GM23338 (cell line): ENCODE data around the gene WDR87. TPM values are rescaled to one million over a fixed set of nuclear protein-coding genes. Genes with fewer than 3 reads are reported as not detected.

Experiments
- ATAC-seq: fragments of 200-7000 bp; cut with Tn5 transposase; 3 replicates; pipeline ENCODE4 v1.9.1; 2020
- DNase-seq: peaks from one replicate; pipeline ENCODE4 v3.0.0-alpha.2; 2015; ENCODE audit warnings: low spot score
- H2AFZ ChIP-seq: fragments of 200-600 bp; sonication (generic); 2 replicates; pipeline ENCODE4 v1.8.0; 2016; ENCODE audit warnings: antibody characterized with exemption, mild to moderate bottlenecking, moderate library complexity
- H3F3A ChIP-seq: fragments of 200-600 bp; sonication (generic); replicated peaks from 2 replicates; pipeline ENCODE4 v1.8.0; 2017; ENCODE audit warnings: antibody characterized with exemption, mixed run types, low read depth
- H3K27ac ChIP-seq: fragments of 200-600 bp; sonication (generic); 2 replicates; pipeline ENCODE4 v1.6.1; 2016; ENCODE audit warnings: low read depth
- H3K27me3 ChIP-seq: fragments of 200-600 bp; sonication (generic); 2 replicates; pipeline ENCODE4 v1.8.0; 2016; ENCODE audit warnings: mild to moderate bottlenecking, mixed run types, moderate library complexity; ENCODE audit not compliant: insufficient read depth
- H3K36me3 ChIP-seq: fragments of 200-600 bp; sonication (generic); 2 replicates; pipeline ENCODE4 v1.8.0; 2016; ENCODE audit warnings: mild to moderate bottlenecking; ENCODE audit not compliant: insufficient read depth
- H3K4me1 ChIP-seq: fragments of 200-600 bp; sonication (generic); 2 replicates; pipeline ENCODE4 v1.8.0; 2016; ENCODE audit warnings: mild to moderate bottlenecking, moderate library complexity; ENCODE audit not compliant: insufficient read depth
- H3K4me2 ChIP-seq: fragments of 200-600 bp; sonication (generic); 2 replicates; pipeline ENCODE4 v1.7.1; 2017; ENCODE audit warnings: mixed run types
- H3K4me3 ChIP-seq: fragments of 200-600 bp; sonication (generic); 2 replicates; pipeline ENCODE4 v1.6.1; 2016; ENCODE audit warnings: mixed run types
- H3K79me2 ChIP-seq: fragments of 200-600 bp; sonication (generic); replicated peaks from 2 replicates; pipeline ENCODE4 v1.8.0; 2017; ENCODE audit warnings: mild to moderate bottlenecking; ENCODE audit not compliant: insufficient read depth
- H3K9me2 ChIP-seq: fragments of 200-600 bp; sonication (generic); 2 replicates; pipeline ENCODE4 v1.8.0; 2017; ENCODE audit not compliant: insufficient read depth
- H4K20me1 ChIP-seq: fragments of 200-600 bp; sonication (generic); replicated peaks from 2 replicates; pipeline ENCODE4 v1.8.0; 2017; ENCODE audit warnings: mild to moderate bottlenecking; ENCODE audit not compliant: insufficient read depth
- H3K27ac Mint-ChIP-seq: 2 replicates; pipeline ENCODE4 v1.8.0; 2020; ENCODE audit warnings: inconsistent platforms, mild to moderate bottlenecking, moderate library complexity, mixed read lengths
- H3K27me3 Mint-ChIP-seq: 3 replicates; pipeline ENCODE4 v1.8.0; 2022; ENCODE audit warnings: low read depth, mild to moderate bottlenecking, moderate library complexity, mixed read lengths, inconsistent platforms; ENCODE audit not compliant: insufficient read depth, poor library complexity
- H3K36me3 Mint-ChIP-seq: 3 replicates; pipeline ENCODE4 v1.8.0; 2021; ENCODE audit warnings: low read depth, mild to moderate bottlenecking, inconsistent platforms, moderate library complexity, mixed read lengths
- H3K4me1 Mint-ChIP-seq: 3 replicates; pipeline ENCODE4 v1.8.0; 2020; ENCODE audit warnings: mild to moderate bottlenecking, inconsistent platforms, mixed read lengths
- H3K4me3 Mint-ChIP-seq: 3 replicates; pipeline ENCODE4 v1.8.0; 2021; ENCODE audit warnings: moderate library complexity, mild to moderate bottlenecking, inconsistent platforms, mixed read lengths
- H3K9me3 Mint-ChIP-seq: 3 replicates; pipeline ENCODE4 v1.8.0; 2020; ENCODE audit warnings: moderate library complexity, mild to moderate bottlenecking, inconsistent platforms, mixed read lengths
- CREB1 ChIP-seq: fragments of 250-450 bp; sonication (Bioruptor Pico); IDR thresholded peaks from 2 replicates; pipeline ENCODE4 v1.5.0; 2020; ENCODE audit warnings: low read depth, mild to moderate bottlenecking, moderate library complexity
- JUNB ChIP-seq: IDR thresholded peaks from one replicate; pipeline ENCODE4 v1.6.1; 2016; ENCODE audit warnings: antibody characterized with exemption; ENCODE audit not compliant: unreplicated experiment
- NANOG ChIP-seq: IDR thresholded peaks from 2 replicates; pipeline ENCODE4 v1.6.1; 2016; ENCODE audit warnings: antibody characterized with exemption, borderline replicate concordance
- STAT1 ChIP-seq: IDR thresholded peaks from one replicate; pipeline ENCODE4 v1.6.1; 2016; ENCODE audit warnings: antibody characterized with exemption; ENCODE audit not compliant: unreplicated experiment
- ZNF114 ChIP-seq: fragments of 250-450 bp; sonication (Bioruptor Pico); IDR thresholded peaks from 2 replicates; pipeline ENCODE4 v1.5.0; 2020; ENCODE audit warnings: mild to moderate bottlenecking, moderate library complexity
- ZNF331 ChIP-seq: fragments of 250-450 bp; sonication (Bioruptor Pico); IDR thresholded peaks from 2 replicates; pipeline ENCODE4 v1.5.0; 2020; ENCODE audit warnings: low read depth, mild to moderate bottlenecking, moderate library complexity
- polyA plus RNA-seq: library from polyadenylated mRNA; unstranded; fragments of >200 nt; fragmentation: Nextera tagmentation; extraction: Ambion mirVana; gene quantifications from 2 replicates; pipeline ENCODE4 v1.2.1, GENCODE V29; 2016
- total RNA-seq: library from RNA; depleted of rRNA; stranded (reverse); fragments of >200 nt; shearing (Covaris generic); gene quantifications from 2 replicates; pipeline ENCODE4 v1.2.3, GENCODE V29; 2014
- TF ChIP-seq, protein P1 (sequence below): fragments of 250-450 bp; sonication (Bioruptor Pico); IDR thresholded peaks from 2 replicates; pipeline ENCODE4 v1.5.0; 2020; ENCODE audit warnings: mild to moderate bottlenecking, moderate library complexity
- TF ChIP-seq, protein P2 (sequence below): IDR thresholded peaks from one replicate; pipeline ENCODE4 v1.6.1; 2018; ENCODE audit warnings: antibody characterized with exemption; ENCODE audit not compliant: unreplicated experiment
- TF ChIP-seq, protein P3 (sequence below): IDR thresholded peaks from 2 replicates; pipeline ENCODE4 v1.6.1; 2016; ENCODE audit warnings: antibody characterized with exemption

WDR87 gene
- total and polyA plus RNA-seq, 2 experiments from 2014 or later = 0.02 TPM; not detected in 1

DNA sequence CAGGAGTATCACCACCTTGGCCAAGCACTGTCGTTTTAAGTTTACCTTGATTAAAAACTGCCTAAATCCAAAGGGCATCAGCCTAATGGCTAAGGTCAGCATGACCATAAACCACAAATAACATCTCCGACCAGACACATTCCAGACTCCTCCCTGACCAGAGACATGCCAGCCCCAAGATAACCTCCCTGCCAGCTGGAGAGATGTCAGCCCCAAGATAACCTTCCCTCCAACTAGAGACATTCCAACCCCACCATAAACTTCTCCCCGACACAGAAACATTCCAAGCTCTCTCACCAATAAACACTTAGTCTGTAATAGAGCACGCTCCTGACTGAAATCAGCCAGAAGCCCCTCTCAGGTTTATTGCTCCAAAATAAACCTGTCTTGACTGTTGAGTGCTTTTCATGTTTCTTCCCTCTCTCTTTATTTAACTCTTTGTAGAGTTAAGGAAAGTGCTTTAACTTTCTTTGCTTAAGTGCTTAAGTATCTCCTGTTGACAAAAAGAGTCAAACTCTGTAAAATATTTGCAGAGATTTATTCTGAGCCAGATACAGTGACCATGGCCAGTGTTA lies 36.5 kb downstream of the WDR87 start:
- Histone ChIP-seq H3K4me1 (peaks cover 14% of the 10 kb centered on the region), H3K9me2 (peaks cover 3% of the 10 kb centered on the region; the same call in 1 of the 2 replicates), H3K4me3 (no peak overlapping the region), H3K4me2 (no peak overlapping the region), H4K20me1 (no peaks in the 10 kb centered on the region), H2AFZ (no peak overlapping the region), H3K79me2 (no peaks in the 10 kb centered on the region), H3K27ac (no peak overlapping the region), H3K27me3 (no peaks in the 10 kb centered on the region), H3K36me3 (no peaks in the 10 kb centered on the region; the same call in 1 of the 2 replicates), H3F3A (0 out of 2 replicates have a peak, but pooled peaks cover 4% of the 10 kb centered on the region)
- Mint-ChIP-seq H3K4me1 (peaks cover 15% of the 10 kb centered on the region), H3K27me3 (peaks cover 4% of the 10 kb centered on the region), H3K4me3 (no peak overlapping the region), H3K27ac (no peak overlapping the region), H3K9me3 (peaks cover 53% of the 10 kb centered on the region), H3K36me3 (peaks cover 26% of the 10 kb centered on the region)
- ATAC-seq (no peak), DNase-seq (no peak)
- TF ChIP-seq ZNF331 (CRISPR knock-in tag) = no peak
- TF ChIP-seq, protein P1, sequence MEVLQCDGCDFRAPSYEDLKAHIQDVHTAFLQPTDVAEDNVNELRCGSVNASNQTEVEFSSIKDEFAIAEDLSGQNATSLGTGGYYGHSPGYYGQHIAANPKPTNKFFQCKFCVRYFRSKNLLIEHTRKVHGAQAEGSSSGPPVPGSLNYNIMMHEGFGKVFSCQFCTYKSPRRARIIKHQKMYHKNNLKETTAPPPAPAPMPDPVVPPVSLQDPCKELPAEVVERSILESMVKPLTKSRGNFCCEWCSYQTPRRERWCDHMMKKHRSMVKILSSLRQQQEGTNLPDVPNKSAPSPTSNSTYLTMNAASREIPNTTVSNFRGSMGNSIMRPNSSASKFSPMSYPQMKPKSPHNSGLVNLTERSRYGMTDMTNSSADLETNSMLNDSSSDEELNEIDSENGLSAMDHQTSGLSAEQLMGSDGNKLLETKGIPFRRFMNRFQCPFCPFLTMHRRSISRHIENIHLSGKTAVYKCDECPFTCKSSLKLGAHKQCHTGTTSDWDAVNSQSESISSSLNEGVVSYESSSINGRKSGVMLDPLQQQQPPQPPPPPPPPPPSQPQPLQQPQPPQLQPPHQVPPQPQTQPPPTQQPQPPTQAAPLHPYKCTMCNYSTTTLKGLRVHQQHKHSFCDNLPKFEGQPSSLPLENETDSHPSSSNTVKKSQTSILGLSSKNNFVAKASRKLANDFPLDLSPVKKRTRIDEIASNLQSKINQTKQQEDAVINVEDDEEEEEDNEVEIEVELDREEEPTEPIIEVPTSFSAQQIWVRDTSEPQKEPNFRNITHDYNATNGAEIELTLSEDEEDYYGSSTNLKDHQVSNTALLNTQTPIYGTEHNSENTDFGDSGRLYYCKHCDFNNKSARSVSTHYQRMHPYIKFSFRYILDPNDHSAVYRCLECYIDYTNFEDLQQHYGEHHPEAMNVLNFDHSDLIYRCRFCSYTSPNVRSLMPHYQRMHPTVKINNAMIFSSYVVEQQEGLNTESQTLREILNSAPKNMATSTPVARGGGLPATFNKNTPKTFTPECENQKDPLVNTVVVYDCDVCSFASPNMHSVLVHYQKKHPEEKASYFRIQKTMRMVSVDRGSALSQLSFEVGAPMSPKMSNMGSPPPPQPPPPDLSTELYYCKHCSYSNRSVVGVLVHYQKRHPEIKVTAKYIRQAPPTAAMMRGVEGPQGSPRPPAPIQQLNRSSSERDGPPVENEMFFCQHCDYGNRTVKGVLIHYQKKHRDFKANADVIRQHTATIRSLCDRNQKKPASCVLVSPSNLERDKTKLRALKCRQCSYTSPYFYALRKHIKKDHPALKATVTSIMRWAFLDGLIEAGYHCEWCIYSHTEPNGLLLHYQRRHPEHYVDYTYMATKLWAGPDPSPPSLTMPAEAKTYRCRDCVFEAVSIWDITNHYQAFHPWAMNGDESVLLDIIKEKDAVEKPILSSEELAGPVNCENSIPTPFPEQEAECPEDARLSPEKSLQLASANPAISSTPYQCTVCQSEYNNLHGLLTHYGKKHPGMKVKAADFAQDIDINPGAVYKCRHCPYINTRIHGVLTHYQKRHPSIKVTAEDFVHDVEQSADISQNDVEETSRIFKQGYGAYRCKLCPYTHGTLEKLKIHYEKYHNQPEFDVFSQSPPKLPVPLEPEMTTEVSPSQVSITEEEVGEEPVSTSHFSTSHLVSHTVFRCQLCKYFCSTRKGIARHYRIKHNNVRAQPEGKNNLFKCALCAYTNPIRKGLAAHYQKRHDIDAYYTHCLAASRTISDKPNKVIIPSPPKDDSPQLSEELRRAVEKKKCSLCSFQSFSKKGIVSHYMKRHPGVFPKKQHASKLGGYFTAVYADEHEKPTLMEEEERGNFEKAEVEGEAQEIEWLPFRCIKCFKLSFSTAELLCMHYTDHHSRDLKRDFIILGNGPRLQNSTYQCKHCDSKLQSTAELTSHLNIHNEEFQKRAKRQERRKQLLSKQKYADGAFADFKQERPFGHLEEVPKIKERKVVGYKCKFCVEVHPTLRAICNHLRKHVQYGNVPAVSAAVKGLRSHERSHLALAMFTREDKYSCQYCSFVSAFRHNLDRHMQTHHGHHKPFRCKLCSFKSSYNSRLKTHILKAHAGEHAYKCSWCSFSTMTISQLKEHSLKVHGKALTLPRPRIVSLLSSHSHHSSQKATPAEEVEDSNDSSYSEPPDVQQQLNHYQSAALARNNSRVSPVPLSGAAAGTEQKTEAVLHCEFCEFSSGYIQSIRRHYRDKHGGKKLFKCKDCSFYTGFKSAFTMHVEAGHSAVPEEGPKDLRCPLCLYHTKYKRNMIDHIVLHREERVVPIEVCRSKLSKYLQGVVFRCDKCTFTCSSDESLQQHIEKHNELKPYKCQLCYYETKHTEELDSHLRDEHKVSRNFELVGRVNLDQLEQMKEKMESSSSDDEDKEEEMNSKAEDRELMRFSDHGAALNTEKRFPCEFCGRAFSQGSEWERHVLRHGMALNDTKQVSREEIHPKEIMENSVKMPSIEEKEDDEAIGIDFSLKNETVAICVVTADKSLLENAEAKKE (CRISPR knock-in tag) = no peak

DNA sequence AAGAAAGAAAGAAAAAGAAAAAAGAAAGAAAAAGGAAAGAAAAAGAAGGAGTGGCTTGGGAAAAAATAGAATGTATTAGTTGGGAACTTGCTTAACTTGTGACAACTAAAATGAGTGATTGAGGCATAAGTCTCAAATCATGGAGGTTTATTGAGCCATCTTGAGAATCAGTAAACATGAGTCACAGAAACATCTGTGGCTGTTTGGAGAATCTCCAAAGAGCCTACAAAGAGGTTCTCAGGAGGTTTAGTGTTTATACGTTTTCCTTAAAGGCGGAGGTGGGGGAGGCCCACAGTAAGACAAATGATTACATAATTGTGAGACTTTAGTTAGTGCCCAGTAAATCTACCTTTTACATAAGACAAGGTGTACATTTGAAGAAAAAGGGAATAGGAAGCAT lies 38.6 kb downstream of the WDR87 start:
- Histone ChIP-seq H3K4me1 (peaks cover 20% of the 10 kb centered on the region), H3K9me2 (peaks cover 3% of the 10 kb centered on the region; the same call in 1 of the 2 replicates), H2AFZ (no peak overlapping the region), H3F3A (0 out of 2 replicates have a peak, but pooled peaks cover 4% of the 10 kb centered on the region), H3K36me3 (no peaks in the 10 kb centered on the region; the same call in 1 of the 2 replicates), H3K4me3 (no peak overlapping the region), H3K27me3 (no peaks in the 10 kb centered on the region), H3K79me2 (no peaks in the 10 kb centered on the region), H4K20me1 (no peaks in the 10 kb centered on the region), H3K27ac (no peak overlapping the region), H3K4me2 (no peak overlapping the region)
- peaks cover 18% of the 10 kb centered on the region for H3K4me1 Mint-ChIP-seq
- H3K36me3 Mint-ChIP-seq = peaks cover 26% of the 10 kb centered on the region
- H3K27ac Mint-ChIP-seq = no peak overlapping the region
- no peak for ATAC-seq
- peaks cover 4% of the 10 kb centered on the region for H3K27me3 Mint-ChIP-seq
- H3K4me3 Mint-ChIP-seq = no peak overlapping the region
- H3K9me3 Mint-ChIP-seq = peaks cover 47% of the 10 kb centered on the region
- DNase-seq = no peak
- TF ChIP-seq STAT1 = no peak
- no peak for TF ChIP-seq CREB1 (CRISPR knock-in tag)
- TF ChIP-seq ZNF114 (CRISPR knock-in tag) = no peak
- TF ChIP-seq NANOG = no peak
- TF ChIP-seq, protein P2, sequence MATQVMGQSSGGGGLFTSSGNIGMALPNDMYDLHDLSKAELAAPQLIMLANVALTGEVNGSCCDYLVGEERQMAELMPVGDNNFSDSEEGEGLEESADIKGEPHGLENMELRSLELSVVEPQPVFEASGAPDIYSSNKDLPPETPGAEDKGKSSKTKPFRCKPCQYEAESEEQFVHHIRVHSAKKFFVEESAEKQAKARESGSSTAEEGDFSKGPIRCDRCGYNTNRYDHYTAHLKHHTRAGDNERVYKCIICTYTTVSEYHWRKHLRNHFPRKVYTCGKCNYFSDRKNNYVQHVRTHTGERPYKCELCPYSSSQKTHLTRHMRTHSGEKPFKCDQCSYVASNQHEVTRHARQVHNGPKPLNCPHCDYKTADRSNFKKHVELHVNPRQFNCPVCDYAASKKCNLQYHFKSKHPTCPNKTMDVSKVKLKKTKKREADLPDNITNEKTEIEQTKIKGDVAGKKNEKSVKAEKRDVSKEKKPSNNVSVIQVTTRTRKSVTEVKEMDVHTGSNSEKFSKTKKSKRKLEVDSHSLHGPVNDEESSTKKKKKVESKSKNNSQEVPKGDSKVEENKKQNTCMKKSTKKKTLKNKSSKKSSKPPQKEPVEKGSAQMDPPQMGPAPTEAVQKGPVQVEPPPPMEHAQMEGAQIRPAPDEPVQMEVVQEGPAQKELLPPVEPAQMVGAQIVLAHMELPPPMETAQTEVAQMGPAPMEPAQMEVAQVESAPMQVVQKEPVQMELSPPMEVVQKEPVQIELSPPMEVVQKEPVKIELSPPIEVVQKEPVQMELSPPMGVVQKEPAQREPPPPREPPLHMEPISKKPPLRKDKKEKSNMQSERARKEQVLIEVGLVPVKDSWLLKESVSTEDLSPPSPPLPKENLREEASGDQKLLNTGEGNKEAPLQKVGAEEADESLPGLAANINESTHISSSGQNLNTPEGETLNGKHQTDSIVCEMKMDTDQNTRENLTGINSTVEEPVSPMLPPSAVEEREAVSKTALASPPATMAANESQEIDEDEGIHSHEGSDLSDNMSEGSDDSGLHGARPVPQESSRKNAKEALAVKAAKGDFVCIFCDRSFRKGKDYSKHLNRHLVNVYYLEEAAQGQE = no peak
- TF ChIP-seq, protein P3, sequence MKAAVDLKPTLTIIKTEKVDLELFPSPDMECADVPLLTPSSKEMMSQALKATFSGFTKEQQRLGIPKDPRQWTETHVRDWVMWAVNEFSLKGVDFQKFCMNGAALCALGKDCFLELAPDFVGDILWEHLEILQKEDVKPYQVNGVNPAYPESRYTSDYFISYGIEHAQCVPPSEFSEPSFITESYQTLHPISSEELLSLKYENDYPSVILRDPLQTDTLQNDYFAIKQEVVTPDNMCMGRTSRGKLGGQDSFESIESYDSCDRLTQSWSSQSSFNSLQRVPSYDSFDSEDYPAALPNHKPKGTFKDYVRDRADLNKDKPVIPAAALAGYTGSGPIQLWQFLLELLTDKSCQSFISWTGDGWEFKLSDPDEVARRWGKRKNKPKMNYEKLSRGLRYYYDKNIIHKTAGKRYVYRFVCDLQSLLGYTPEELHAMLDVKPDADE = no peak
- no peak for TF ChIP-seq ZNF331 (CRISPR knock-in tag)
- TF ChIP-seq JUNB = no peak
